KBM-7 (cell line): ENCODE measurements around the gene IQSEC2.

Source experiments
- DNase-seq: peaks from one replicate; pipeline ENCODE4 v3.0.0-alpha.2; 2015
- in situ Hi-C: fragments of 300-500 bp; cut with MboI; formaldehyde crosslinking; loops from 2 replicates; pipeline ENCODE4 v1.14.3; 2020; ENCODE audit warnings: low sequenced_read_pairs, low pct_unique_long_range_greater_than_20kb, mixed read lengths

The IQSEC2 gene

GRCh38 chrX:53308836-53309235 lies 27.5 kb upstream of the IQSEC2 start:
- in situ Hi-C loops: no loop called here

GRCh38 chrX:53305996-53306937 lies 24.9 kb upstream of the IQSEC2 start:
- in situ Hi-C loops: no loop called here
- no peak for DNase-seq

More at GRCh38 chrX:53308836-53309235, 27.5 kb upstream of the IQSEC2 start:
- no peak for DNase-seq

GRCh38 chrX:53305219-53305995 lies 24.0 kb upstream of the IQSEC2 start:
- no peak for DNase-seq
- in situ Hi-C loops: no loop called here

GRCh38 chrX:53303195-53303594 lies 21.8 kb upstream of the IQSEC2 start:
- no peak for DNase-seq

GRCh38 chrX:53300157-53300556 lies 18.8 kb upstream of the IQSEC2 start:
- in situ Hi-C loops: no loop called here
- DNase-seq: no peak

More at GRCh38 chrX:53303195-53303594, 21.8 kb upstream of the IQSEC2 start:
- in situ Hi-C loops: no loop called here

- DNase-seq: peak; percentile 40
- in situ Hi-C loops: no loop called here
Measured at GRCh38 chrX:53294024-53294648, 12.8 kb upstream of the IQSEC2 start.

GRCh38 chrX:53291596-53291995 lies 10.2 kb upstream of the IQSEC2 start:
- DNase-seq: no peak
- in situ Hi-C loops: no loop called here

- DNase-seq: no peak
- in situ Hi-C loops: no loop called here
Measured at GRCh38 chrX:53290441-53291041, 9.2 kb upstream of the IQSEC2 start.

GRCh38 chrX:53288189-53288588 lies 6.8 kb upstream of the IQSEC2 start:
- in situ Hi-C loops: no loop called here
- peak; percentile 75 for DNase-seq

GRCh38 chrX:53287493-53288138 lies 6.2 kb upstream of the IQSEC2 start:
- DNase-seq: peak; percentile 84
- in situ Hi-C loops: no loop called here

- DNase-seq: no peak
- in situ Hi-C loops: no loop called here
Measured at GRCh38 chrX:53286171-53286570, 4.8 kb upstream of the IQSEC2 start.

- in situ Hi-C loops: no loop called here
- DNase-seq: no peak
Measured at GRCh38 chrX:53285591-53285990, 4.2 kb upstream of the IQSEC2 start.

- DNase-seq: peak; percentile 80
- in situ Hi-C loops: no loop called here
Measured at GRCh38 chrX:53284684-53285447, 3.5 kb upstream of the IQSEC2 start.

- in situ Hi-C loops: no loop called here
- no peak for DNase-seq
Measured at GRCh38 chrX:53283567-53283966, 2.2 kb upstream of the IQSEC2 start.

GRCh38 chrX:53283099-53283498 lies 1.7 kb upstream of the IQSEC2 start:
- DNase-seq: no peak
- in situ Hi-C loops: no loop called here

GRCh38 chrX:53281963-53282695 lies 745 bp upstream of the IQSEC2 start:
- in situ Hi-C loops: no loop called here
- DNase-seq: peak; percentile 89
